GM12892 (cell line): Measurements from ENCODE around the gene GMPR2.

ENCODE experiments used
- DNase-seq: peaks from one replicate; pipeline ENCODE4 v3.0.0; 2011; ENCODE audit not compliant: insufficient read length
- FAIRE-seq: peaks from 2 replicates; lab custom pipeline; 2011; peaks lifted over from hg19 to GRCh38; lab: Jason Lieb, UNC
- POLR2A ChIP-seq: IDR thresholded peaks from 2 replicates; pipeline ENCODE4 v1.6.1; 2011; ENCODE audit warnings: low read depth, low read length, control low read depth
- POLR2AphosphoS5 ChIP-seq: IDR thresholded peaks from 2 replicates; pipeline ENCODE4 v1.6.1; 2011; ENCODE audit warnings: low read depth, low read length, control low read depth
- TAF1 ChIP-seq: IDR thresholded peaks from 2 replicates; pipeline ENCODE4 v1.6.1; 2011; ENCODE audit warnings: low read depth, mild to moderate bottlenecking, control low read depth, low read length, borderline replicate concordance

The GMPR2 gene

DNA sequence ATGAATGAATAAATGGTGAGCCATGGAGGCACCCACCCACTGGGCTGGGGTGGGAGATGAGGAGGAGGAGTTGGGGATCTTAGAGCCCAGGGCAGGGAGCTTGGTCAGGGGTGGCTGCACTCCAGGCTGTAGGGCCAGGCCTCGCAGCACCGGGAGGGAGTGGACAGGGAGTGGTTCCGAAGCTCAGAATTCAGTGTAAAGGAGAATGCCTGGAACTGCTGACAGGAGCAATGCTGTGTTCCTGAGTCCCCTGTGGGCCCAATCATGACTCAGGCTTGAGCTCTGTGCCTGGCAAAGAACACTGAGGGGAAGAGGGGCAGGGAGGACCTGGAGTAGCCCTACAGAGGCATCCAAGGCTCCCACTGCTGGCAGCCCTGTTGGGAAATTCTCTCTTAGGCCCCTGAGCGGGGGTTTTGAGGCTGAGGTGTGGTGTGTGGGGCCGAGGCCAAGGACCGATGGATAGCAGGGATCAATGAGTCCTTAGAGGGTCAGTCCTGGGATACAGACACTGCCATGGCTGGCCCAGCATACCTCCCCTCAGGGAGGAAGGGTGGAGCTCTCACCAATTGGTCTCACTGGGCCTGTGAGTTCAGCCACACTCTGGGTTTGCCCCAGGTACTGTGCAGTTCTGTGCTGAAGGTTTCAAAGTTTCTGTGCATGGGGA lies 48.2 kb downstream of the GMPR2 start:
- FAIRE-seq (no peak), DNase-seq (no peak)
- no peak for TF ChIP-seq POLR2A
- no peak for TF ChIP-seq TAF1
- TF ChIP-seq POLR2AphosphoS5, result no peak

DNA sequence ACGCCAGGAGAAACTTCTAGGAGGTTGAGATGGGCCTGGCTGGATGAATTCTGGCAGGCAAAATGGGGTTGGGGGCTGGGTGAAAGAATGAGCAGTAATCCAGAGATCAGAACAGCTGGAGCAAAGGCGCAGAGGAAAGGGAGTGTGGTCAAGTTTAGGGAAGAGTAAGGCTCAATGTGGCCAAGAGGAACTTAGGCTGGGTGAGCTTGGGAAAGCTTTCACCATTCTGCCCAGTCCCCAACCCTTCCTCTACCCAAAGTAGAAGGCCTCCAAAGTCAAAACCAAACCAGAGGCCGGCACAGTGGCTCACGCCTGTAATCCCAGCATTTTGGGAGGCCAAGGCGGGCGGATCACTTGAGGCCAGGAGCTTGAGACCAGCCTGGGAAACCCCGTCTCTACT lies 48.9 kb downstream of the GMPR2 start:
- FAIRE-seq, result no peak

DNA sequence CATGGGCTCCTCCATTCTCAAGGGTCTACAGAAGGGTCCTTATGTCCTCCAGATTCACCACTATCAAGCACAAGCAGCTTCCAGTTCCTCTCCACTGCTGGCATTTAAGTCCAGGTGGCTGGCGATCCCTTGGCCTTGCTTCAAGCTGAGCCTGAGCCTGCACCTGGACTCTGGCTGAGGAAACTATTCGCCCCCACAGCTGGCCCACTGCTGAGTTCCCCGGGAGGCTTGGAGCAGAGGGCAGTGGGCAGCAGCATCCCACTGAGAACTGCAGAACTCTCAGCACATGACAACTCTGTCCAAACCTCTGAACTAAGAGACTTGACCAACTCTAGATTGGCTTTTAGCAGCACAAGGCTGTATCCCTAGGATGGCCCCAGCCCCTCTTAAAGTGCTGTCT lies 50.0 kb downstream of the GMPR2 start:
- FAIRE-seq (no peak), DNase-seq (no peak)
- TF ChIP-seq POLR2A (no peak), POLR2AphosphoS5 (no peak), TAF1 (no peak)

More for the DNA sequence above, 48.9 kb downstream of the GMPR2 start:
- TF ChIP-seq TAF1, result no peak
- TF ChIP-seq POLR2AphosphoS5, result no peak
- TF ChIP-seq POLR2A, result no peak
- no peak for DNase-seq

DNA sequence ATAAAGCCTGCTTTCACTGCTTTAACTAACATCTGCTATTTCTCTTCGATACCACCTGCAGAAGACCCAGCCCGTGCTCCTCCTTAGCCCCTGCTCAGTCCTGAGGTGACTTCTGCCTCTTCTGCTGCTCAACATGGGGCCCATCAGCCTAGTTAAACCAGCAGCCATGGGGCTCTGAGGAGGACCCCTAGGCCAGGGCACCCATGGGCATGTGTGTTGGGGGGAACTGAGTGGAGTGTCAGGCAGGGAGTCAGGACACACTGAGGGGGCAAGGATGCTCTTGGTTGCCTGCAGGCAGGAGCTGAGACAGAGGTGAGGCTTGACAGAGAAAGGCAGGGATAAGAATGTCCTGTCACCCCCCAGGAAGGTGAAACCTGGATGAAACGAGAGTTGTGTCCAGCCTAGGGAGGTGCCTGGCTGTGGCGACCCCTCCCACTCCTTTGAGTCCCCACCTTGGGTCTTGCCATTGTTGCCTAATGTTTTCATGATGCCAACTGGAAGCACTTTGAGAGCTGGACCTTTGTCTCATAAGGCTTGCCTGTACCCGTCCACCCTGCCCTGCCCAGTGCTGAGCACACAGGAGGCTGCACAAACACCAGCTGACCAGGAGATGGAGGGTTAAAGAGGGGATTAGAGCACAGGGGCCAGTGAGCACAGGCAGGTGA lies 51.2 kb downstream of the GMPR2 start:
- DNase-seq, result no peak
- FAIRE-seq, result no peak
- TF ChIP-seq TAF1, result no peak
- TF ChIP-seq POLR2A, result no peak

DNA sequence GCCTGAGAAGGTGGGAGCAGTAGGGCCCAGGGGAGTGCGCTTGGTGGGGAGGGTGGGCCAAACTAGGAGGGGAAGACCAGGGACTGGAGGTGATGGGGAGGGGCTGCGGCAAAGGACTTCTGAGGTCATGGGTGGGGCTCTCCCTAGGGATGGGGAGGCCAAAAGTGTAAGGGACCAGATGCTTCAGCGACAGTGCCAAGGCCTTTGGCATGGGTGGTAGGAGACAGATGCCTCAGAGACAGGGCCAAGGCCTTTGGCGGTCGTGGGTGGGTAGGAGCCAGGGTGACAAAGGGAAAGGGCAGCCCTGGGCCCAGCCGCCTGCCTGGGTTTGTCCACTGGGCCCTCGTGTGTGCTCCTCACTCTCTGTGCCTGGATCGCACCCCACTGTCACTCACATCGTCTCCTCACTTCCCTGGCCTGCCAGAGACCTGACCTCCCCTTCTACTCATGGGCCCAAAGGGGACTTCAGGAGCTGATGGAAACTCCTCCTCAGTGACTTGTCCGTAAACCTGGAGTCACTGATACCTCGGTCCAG lies 51.8 kb downstream of the GMPR2 start:
- TF ChIP-seq TAF1 (no peak), POLR2AphosphoS5 (no peak), POLR2A (no peak)
- no peak for DNase-seq
- FAIRE-seq, result no peak

DNA sequence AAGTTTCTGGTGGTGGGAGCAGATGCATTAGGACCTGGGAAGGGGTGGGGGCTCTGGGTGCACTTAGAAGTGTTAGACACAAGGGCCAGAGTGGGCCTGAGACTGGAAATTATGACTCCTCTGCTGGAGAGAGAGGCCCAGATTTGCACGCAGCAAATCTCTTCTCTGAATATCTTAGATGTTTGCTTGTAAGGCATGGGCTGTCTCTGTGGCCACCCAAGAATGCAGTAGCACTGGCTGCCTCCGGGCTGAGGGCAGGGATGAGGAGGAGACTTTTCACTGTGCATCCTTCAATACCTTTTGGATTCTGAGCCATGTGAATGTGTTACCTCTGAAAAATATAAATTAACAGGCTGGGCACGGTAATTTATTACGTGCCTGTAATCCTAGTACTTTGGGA lies 52.6 kb downstream of the GMPR2 start:
- DNase-seq, result no peak
- no peak for TF ChIP-seq POLR2AphosphoS5
- TF ChIP-seq POLR2A, result no peak
- TF ChIP-seq TAF1, result no peak
- FAIRE-seq, result no peak

DNA sequence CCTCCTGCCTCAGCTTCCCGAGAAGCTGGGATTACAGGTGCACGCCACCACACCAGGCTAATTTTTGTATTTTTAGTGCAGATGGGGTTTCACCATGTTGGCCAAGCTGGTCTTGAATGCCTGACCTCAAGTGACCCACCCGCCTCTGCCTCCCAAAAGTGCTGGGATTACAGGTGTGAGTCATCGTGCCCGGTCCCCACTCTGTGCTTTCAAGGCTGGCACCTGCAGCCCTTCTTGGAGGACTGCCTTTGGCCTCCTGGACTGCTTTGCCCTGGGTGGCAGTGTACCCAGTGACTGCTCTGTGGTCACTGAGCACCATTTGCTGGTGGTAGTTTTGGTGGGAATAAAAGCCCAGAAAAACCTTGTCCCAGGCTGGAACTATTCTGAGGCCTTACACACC lies 54.3 kb downstream of the GMPR2 start:
- FAIRE-seq (no peak), DNase-seq (no peak)
- no peak for TF ChIP-seq TAF1
- no peak for TF ChIP-seq POLR2AphosphoS5
